Measurements from ENCODE around the gene KCNE4.

DNA sequence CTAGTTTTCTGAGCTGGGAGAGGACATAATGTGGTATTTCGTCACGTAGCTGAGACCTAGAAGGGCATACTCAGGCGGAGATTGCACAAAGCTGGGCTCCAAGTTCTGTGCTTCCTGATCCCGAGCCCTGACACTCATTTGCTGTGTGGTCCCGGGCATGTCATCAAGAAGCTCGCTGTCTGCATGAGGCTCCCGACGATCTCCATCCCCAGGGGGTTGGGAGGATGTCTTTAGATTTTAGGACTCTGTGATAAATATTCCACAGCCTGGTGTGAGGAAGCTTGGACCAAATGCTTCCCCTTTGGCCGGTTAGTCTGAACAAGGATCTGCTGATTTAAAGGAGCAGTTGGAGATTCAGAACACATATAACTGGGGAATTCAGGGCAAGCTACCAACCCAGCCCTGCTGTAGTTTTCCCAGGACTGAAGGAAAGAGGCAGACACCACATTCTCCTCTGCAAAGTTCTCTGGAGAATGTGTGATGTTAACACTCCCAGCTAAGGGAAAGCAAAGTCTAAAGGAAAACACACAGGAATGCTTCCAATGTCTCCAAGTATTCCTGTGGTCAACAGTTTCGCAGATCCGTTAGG is 2.3 kb downstream of the KCNE4 start:
- TF ChIP-seq, protein P1, sequence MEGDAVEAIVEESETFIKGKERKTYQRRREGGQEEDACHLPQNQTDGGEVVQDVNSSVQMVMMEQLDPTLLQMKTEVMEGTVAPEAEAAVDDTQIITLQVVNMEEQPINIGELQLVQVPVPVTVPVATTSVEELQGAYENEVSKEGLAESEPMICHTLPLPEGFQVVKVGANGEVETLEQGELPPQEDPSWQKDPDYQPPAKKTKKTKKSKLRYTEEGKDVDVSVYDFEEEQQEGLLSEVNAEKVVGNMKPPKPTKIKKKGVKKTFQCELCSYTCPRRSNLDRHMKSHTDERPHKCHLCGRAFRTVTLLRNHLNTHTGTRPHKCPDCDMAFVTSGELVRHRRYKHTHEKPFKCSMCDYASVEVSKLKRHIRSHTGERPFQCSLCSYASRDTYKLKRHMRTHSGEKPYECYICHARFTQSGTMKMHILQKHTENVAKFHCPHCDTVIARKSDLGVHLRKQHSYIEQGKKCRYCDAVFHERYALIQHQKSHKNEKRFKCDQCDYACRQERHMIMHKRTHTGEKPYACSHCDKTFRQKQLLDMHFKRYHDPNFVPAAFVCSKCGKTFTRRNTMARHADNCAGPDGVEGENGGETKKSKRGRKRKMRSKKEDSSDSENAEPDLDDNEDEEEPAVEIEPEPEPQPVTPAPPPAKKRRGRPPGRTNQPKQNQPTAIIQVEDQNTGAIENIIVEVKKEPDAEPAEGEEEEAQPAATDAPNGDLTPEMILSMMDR (IDR thresholded peaks at IDR 0.05; ENCODE audit: low read depth, low read length, poor library complexity, severe bottlenecking): no peak
- TF ChIP-seq EZH2phosphoT487 (IDR thresholded peaks at IDR 0.05; ENCODE audit: borderline replicate concordance, low read length): no peak
